Measurements from ENCODE around the gene SLC15A1. TPM values are rescaled to one million over a fixed set of nuclear protein-coding genes. Genes with fewer than 3 reads are reported as not detected.
"Not testable (repeated sequence)": the region's sequence is repeated elsewhere in the genome, so short reads cannot be mapped to it uniquely, and the experiment has no call there.

Gene SLC15A1
- polyA plus RNA-seq, 3 donors = not detected

GRCh38 chr13:98641075-98641474 is 111.4 kb downstream of the SLC15A1 start:
- no peak overlapping the region for H3K4me2 ChIP-seq (replicated peaks; ENCODE audit: extremely low read depth, low read length, poor library complexity, severe bottlenecking)
- no peak for TF ChIP-seq CTCF (IDR thresholded peaks at IDR 0.05)
- H3K9ac ChIP-seq (ENCODE audit: insufficient read depth, low read length, poor library complexity, severe bottlenecking) = no peak overlapping the region
- Mint-ChIP-seq H3K27ac (no peak overlapping the region), H3K4me3 (no peak overlapping the region), H3K27me3 (ENCODE audit: low read depth in 3 of 3) (peaks cover 0 to 16% (median 13%) of the 10 kb centered on the region in 3 donors), H3K36me3 (no peaks in the 10 kb centered on the region), H3K4me1 (peaks cover 2% of the 10 kb centered on the region), H3K9me3 (peaks cover 0 to 2% (median 0%) of the 10 kb centered on the region in 7 donors)
- intact Hi-C loops (cut with micrococcal nuclease) = no loop called here
- H3K36me3 ChIP-seq (replicated peaks in 1 of 2; ENCODE audit: control insufficient read depth in 1 of 2, insufficient read depth in 2 of 2, low read length in 2 of 2) = no peaks in the 10 kb centered on the region
- no peaks in the 10 kb centered on the region for H4K20me1 ChIP-seq (ENCODE audit: insufficient read depth, low read length)
- no peak overlapping the region for H3K27ac ChIP-seq (ENCODE audit: low read depth in 1 of 2, low read length in 2 of 2)
- no peak overlapping the region for H2AFZ ChIP-seq (ENCODE audit: insufficient read depth, low read depth, low read length, poor library complexity, severe bottlenecking)
- 97% methylated on average over 5 of the region's 13 CpGs for WGBS (ENCODE audit: insufficient coverage)
- no peak for DNase-seq
- no peaks in the 10 kb centered on the region for H3K9me3 ChIP-seq (replicated peaks in 1 of 2; ENCODE audit: control insufficient read depth in 1 of 2, insufficient read depth in 1 of 2, low read length in 2 of 2)
- no peak overlapping the region for H3K4me3 ChIP-seq (replicated peaks in 1 of 3; ENCODE audit: low read depth in 2 of 3, low read length in 3 of 3)
- H3K79me2 ChIP-seq (ENCODE audit: insufficient read depth, low read length) = no peaks in the 10 kb centered on the region
- no peaks in the 10 kb centered on the region for H3K27me3 ChIP-seq (ENCODE audit: control insufficient read depth in 2 of 2, insufficient read depth in 2 of 2, low read length in 2 of 2)
- no peaks in the 10 kb centered on the region for H3K4me1 ChIP-seq (ENCODE audit: control insufficient read depth in 1 of 2, insufficient read depth in 2 of 2, low read length in 2 of 2)

- H3K27ac Mint-ChIP-seq; H3K36me3 ChIP-seq (replicated peaks in 1 of 2; ENCODE audit: control insufficient read depth in 1 of 2, insufficient read depth in 2 of 2, low read length in 2 of 2); intact Hi-C loops (cut with micrococcal nuclease); H3K4me3 Mint-ChIP-seq; H3K4me1 Mint-ChIP-seq; H3K4me1 ChIP-seq (ENCODE audit: control insufficient read depth in 1 of 2, insufficient read depth in 2 of 2, low read length in 2 of 2); H3K36me3 Mint-ChIP-seq; H3K9me3 Mint-ChIP-seq; H3K4me2 ChIP-seq (replicated peaks; ENCODE audit: extremely low read depth, low read length, poor library complexity, severe bottlenecking); H4K20me1 ChIP-seq (ENCODE audit: insufficient read depth, low read length); H2AFZ ChIP-seq (ENCODE audit: insufficient read depth, low read depth, low read length, poor library complexity, severe bottlenecking); DNase-seq; H3K4me3 ChIP-seq (replicated peaks in 1 of 3; ENCODE audit: low read depth in 2 of 3, low read length in 3 of 3); H3K9me3 ChIP-seq (replicated peaks in 1 of 2; ENCODE audit: control insufficient read depth in 1 of 2, insufficient read depth in 1 of 2, low read length in 2 of 2); H3K27ac ChIP-seq (ENCODE audit: low read depth in 1 of 2, low read length in 2 of 2); H3K27me3 ChIP-seq (ENCODE audit: control insufficient read depth in 2 of 2, insufficient read depth in 2 of 2, low read length in 2 of 2); H3K79me2 ChIP-seq (ENCODE audit: insufficient read depth, low read length); H3K9ac ChIP-seq (ENCODE audit: insufficient read depth, low read length, poor library complexity, severe bottlenecking): not testable (repeated sequence)
- WGBS (ENCODE audit: insufficient coverage) = 80% methylated on average over 1 of the region's 4 CpGs
- H3K27me3 Mint-ChIP-seq (ENCODE audit: low read depth in 3 of 3) = peaks cover under 1 to 16% (median 10%) of the 10 kb centered on the region in 3 donors
Observed at GRCh38 chr13:98639785-98640184, 112.7 kb downstream of the SLC15A1 start.

GRCh38 chr13:98638352-98638751 is 114.1 kb downstream of the SLC15A1 start:
- intact Hi-C loops (cut with micrococcal nuclease); H3K4me1 Mint-ChIP-seq: not testable (repeated sequence)

More at GRCh38 chr13:98638352-98638751, 114.1 kb downstream of the SLC15A1 start:
- not testable (repeated sequence) for H3K27ac ChIP-seq (ENCODE audit: low read depth in 1 of 2, low read length in 2 of 2); H4K20me1 ChIP-seq (ENCODE audit: insufficient read depth, low read length); H3K36me3 ChIP-seq (replicated peaks in 1 of 2; ENCODE audit: control insufficient read depth in 1 of 2, insufficient read depth in 2 of 2, low read length in 2 of 2); DNase-seq; H3K9me3 Mint-ChIP-seq; H3K9me3 ChIP-seq (replicated peaks in 1 of 2; ENCODE audit: control insufficient read depth in 1 of 2, insufficient read depth in 1 of 2, low read length in 2 of 2); H2AFZ ChIP-seq (ENCODE audit: insufficient read depth, low read depth, low read length, poor library complexity, severe bottlenecking); H3K4me3 ChIP-seq (replicated peaks in 1 of 3; ENCODE audit: low read depth in 2 of 3, low read length in 3 of 3); H3K36me3 Mint-ChIP-seq; H3K9ac ChIP-seq (ENCODE audit: insufficient read depth, low read length, poor library complexity, severe bottlenecking); H3K27ac Mint-ChIP-seq; H3K79me2 ChIP-seq (ENCODE audit: insufficient read depth, low read length); H3K4me3 Mint-ChIP-seq; H3K4me1 ChIP-seq (ENCODE audit: control insufficient read depth in 1 of 2, insufficient read depth in 2 of 2, low read length in 2 of 2); H3K27me3 ChIP-seq (ENCODE audit: control insufficient read depth in 2 of 2, insufficient read depth in 2 of 2, low read length in 2 of 2); H3K4me2 ChIP-seq (replicated peaks; ENCODE audit: extremely low read depth, low read length, poor library complexity, severe bottlenecking)
- WGBS (ENCODE audit: insufficient coverage) = 92% methylated on average over 5 of the region's 8 CpGs
- peaks cover 3 to 14% (median 7%) of the 10 kb centered on the region in 3 donors for H3K27me3 Mint-ChIP-seq (ENCODE audit: low read depth in 3 of 3)

All from CD14-positive monocyte (primary cell).